Progenitor cell of endocrine pancreas (in vitro differentiated cells): Measurements from ENCODE around the gene ABO. TPM values are rescaled to one million over a fixed set of nuclear protein-coding genes. Genes with fewer than 3 reads are reported as not detected.

ENCODE experiments used
- DNase-seq: peaks from one replicate; pipeline ENCODE4 v3.0.0; 2021; ENCODE audit warnings: low spot score; ENCODE audit not compliant: unreplicated experiment
- H3K27ac Mint-ChIP-seq: 2 replicates; pipeline ENCODE4 v1.8.0; 2021; ENCODE audit warnings: mild to moderate bottlenecking, moderate library complexity, mixed read lengths
- H3K27me3 Mint-ChIP-seq: 2 replicates; pipeline ENCODE4 v1.8.0; 2021; ENCODE audit warnings: mixed read lengths
- H3K36me3 Mint-ChIP-seq: 2 replicates; pipeline ENCODE4 v1.8.0; 2022; ENCODE audit warnings: mixed read lengths; ENCODE audit not compliant: insufficient read depth
- H3K4me1 Mint-ChIP-seq: 2 replicates; pipeline ENCODE4 v1.8.0; 2021; ENCODE audit warnings: low read depth, mixed read lengths
- H3K4me3 Mint-ChIP-seq: 2 replicates; pipeline ENCODE4 v1.8.0; 2021; ENCODE audit warnings: low read depth, mild to moderate bottlenecking, moderate library complexity, mixed read lengths
- H3K9me3 Mint-ChIP-seq: 2 replicates; pipeline ENCODE4 v1.8.0; 2021; ENCODE audit warnings: low read depth, mixed read lengths
- total RNA-seq: library from RNA; stranded (reverse); gene quantifications from 2 replicates; pipeline ENCODE4 v1.2.1, GENCODE V29; 2021
- TF ChIP-seq, protein P1 (sequence below): fragments of 200-600 bp; sonication (generic); IDR thresholded peaks from one replicate; pipeline ENCODE4 v1.5.0; 2021; ENCODE audit warnings: antibody characterized with exemption, mild to moderate bottlenecking; ENCODE audit not compliant: unreplicated experiment

ABO gene
- total RNA-seq, 1 donor from 2014 or later = 10.3 TPM

DNA sequence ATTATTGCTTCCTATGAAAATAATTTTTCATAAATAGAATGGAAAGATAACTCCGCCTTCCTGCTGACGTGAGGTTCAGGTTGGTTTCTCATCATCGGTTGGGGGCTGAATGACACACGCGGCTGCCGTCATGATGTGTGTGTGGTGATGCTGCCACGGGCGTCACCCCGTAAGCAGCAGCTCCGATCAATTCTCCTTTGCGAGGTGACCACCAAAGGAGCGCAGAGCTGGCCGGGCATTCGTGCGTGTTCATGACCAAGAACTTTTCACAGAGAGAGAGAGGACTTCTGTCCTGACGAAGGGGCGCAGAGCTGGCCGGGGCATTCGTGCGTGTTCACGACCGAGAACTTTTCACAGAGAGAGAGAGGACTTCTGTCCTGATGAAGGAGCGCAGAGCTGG is 30.7 kb upstream of the ABO start:
- H3K27me3 Mint-ChIP-seq = peaks cover 23% of the 10 kb centered on the region
- H3K4me3 Mint-ChIP-seq = no peak overlapping the region
- H3K9me3 Mint-ChIP-seq = peaks cover 8% of the 10 kb centered on the region
- H3K27ac Mint-ChIP-seq = no peak overlapping the region
- no peaks in the 10 kb centered on the region for H3K4me1 Mint-ChIP-seq
- TF ChIP-seq, protein P1, sequence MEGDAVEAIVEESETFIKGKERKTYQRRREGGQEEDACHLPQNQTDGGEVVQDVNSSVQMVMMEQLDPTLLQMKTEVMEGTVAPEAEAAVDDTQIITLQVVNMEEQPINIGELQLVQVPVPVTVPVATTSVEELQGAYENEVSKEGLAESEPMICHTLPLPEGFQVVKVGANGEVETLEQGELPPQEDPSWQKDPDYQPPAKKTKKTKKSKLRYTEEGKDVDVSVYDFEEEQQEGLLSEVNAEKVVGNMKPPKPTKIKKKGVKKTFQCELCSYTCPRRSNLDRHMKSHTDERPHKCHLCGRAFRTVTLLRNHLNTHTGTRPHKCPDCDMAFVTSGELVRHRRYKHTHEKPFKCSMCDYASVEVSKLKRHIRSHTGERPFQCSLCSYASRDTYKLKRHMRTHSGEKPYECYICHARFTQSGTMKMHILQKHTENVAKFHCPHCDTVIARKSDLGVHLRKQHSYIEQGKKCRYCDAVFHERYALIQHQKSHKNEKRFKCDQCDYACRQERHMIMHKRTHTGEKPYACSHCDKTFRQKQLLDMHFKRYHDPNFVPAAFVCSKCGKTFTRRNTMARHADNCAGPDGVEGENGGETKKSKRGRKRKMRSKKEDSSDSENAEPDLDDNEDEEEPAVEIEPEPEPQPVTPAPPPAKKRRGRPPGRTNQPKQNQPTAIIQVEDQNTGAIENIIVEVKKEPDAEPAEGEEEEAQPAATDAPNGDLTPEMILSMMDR = no peak
- H3K36me3 Mint-ChIP-seq = no peaks in the 10 kb centered on the region
- DNase-seq = no peak

DNA sequence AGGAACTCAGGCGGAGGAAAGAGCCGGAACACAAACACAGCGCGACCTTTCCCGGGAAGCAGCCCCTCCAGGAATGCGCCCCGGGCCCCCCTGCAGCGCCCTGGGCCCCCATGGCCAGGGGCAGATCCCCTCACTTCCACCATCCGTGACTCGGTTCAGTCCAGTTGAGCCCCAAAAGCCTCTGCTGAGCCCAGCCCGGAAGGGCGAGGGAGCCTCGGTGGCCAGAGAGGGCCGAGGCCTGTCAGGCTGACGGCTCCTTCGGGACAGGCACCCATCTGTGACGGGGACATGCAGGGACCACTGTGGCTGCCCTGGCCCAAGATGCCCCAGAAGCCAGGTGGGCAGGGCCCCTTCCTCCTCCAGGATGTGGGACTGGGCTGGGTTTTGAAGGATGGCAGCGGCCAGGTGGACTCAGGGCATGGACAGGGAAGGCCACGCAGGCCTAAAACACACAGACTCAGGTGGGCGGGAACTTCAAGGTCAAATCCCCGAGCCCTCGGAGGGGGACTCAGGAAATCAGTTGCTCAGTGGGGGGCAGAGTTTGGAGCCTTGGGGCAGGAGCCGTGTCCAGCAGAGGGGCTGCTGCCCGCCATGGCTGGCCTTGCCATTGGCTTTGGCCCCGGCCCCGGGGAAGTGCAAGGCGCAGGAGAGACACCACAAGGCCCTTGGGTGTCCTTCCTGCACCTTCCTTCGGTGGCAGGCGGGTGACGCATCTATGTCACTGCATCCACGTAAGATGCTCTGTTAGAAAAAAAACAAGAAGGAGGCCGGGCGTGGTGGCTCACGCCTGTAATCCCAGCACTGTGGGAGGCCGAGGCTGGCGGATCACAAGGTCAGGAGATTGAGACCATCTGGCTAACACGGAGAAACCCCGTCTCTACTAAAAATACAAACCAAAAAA is 29.7 kb upstream of the ABO start:
- no peak overlapping the region for H3K27ac Mint-ChIP-seq

DNA sequence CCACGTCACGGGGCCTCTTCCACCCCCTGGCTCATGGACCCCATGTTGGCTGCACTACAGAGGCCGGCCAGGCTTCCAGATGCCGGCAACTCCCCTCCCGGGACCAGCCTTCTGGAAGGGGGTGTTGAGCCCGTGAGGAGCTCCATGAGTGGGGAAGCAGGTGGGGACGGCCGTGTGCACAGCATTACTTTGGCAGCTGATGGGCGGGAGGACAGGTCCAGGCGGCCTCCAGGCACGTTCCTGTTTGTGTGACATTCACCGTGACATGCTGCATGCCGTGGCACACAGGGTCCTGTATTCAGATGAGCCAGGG is 29.1 kb upstream of the ABO start:
- DNase-seq = no peak
- peaks cover 5% of the 10 kb centered on the region for H3K4me1 Mint-ChIP-seq
- H3K4me3 Mint-ChIP-seq = no peak overlapping the region
- H3K36me3 Mint-ChIP-seq = no peaks in the 10 kb centered on the region
- no peaks in the 10 kb centered on the region for H3K9me3 Mint-ChIP-seq
- no peak overlapping the region for H3K27ac Mint-ChIP-seq
- peaks cover 23% of the 10 kb centered on the region for H3K27me3 Mint-ChIP-seq
- TF ChIP-seq, protein P1 = no peak

More for the DNA sequence above, 29.7 kb upstream of the ABO start:
- H3K4me3 Mint-ChIP-seq = no peak overlapping the region
- H3K27me3 Mint-ChIP-seq = peaks cover 23% of the 10 kb centered on the region
- peaks cover 1% of the 10 kb centered on the region for H3K4me1 Mint-ChIP-seq
- H3K36me3 Mint-ChIP-seq = no peaks in the 10 kb centered on the region
- TF ChIP-seq, protein P1 = no peak
- H3K9me3 Mint-ChIP-seq = peaks cover 6% of the 10 kb centered on the region
- no peak for DNase-seq

DNA sequence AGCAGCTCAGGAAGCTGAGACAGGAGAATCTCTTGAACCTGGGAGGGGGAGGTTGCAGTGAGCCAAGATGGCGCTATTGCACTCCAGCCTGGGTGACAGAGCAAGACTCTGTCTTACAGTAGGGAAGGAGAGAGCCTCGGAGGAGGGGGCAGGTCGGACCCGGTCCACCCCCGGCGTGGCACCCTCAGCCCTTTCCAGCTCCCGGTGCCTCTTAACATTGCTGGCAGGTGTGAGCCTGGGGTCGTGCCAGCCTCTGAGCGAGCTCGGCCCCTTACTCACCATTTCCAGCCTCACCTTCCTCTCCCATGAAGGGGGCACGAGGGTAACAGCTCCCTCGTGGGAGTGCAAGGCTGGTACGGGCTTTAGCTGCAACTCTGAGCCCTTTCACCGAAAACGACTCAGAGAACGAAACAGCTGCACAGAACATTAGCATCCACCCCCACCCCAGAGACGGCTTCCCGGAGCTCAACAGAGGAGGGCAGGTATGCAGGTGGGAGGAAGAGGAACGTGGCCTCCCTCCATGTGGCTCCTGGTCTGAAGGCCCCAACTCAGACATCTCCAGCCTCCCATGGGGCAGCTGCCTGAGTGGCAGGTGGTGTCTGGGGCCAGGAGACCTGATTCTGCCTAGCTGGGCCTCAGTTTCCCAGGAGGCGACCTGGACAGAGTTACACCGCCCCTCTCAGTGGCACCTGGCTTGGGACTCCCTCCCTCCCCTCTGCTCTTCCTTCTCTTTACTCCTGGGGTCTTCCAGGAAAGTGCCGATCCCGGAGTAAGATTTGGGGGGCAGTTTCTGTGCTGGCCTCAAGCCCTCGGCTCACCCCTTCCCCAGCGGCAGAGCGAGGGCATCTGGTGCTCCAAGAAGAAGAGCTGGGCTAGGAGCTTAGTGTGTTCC is 28.5 kb upstream of the ABO start:
- TF ChIP-seq, protein P1 = no peak
- Mint-ChIP-seq H3K27ac (no peak overlapping the region), H3K36me3 (no peaks in the 10 kb centered on the region), H3K4me1 (peaks cover 5% of the 10 kb centered on the region), H3K27me3 (peaks cover 23% of the 10 kb centered on the region), H3K9me3 (no peaks in the 10 kb centered on the region), H3K4me3 (no peak overlapping the region)
- no peak for DNase-seq
